Hepatocyte (in vitro differentiated cells): ENCODE measurements around the gene WDR59.

Experiments used
- EZH2 ChIP-seq: fragments of 200-600 bp; sonication (generic); IDR thresholded peaks from 2 replicates; pipeline ENCODE4 v1.6.1; 2016; ENCODE audit warnings: antibody characterized with exemption, mild to moderate bottlenecking, borderline replicate concordance
- EZH2phosphoT487 ChIP-seq: fragments of 200-600 bp; sonication (generic); IDR thresholded peaks from one replicate; pipeline ENCODE4 v1.6.1; 2018; ENCODE audit warnings: antibody characterized with exemption, mild to moderate bottlenecking, low read depth, moderate library complexity; ENCODE audit not compliant: unreplicated experiment, severe bottlenecking
- TF ChIP-seq, protein P1 (sequence below): fragments of 200-600 bp; sonication (generic); IDR thresholded peaks from 2 replicates; pipeline ENCODE4 v1.5.1; 2016; ENCODE audit warnings: antibody characterized with exemption, mild to moderate bottlenecking; ENCODE audit not compliant: poor library complexity

DNA sequence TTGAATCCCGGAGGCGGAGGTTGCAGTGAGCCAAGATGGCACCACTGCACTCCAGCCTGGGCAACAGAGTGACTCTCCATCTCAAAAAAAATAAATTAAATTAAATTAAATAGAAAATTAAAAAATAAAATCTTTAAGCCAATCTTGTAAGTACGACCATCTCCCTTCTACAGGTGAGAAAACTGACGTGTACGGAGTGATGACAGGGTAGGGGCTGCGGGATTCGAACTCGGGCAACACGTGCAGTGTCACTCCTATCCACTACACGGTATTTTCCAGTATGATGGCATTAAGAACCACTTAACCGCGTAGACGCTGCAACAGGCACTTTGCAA is 762 bp downstream of the WDR59 start:
- TF ChIP-seq, protein P1, sequence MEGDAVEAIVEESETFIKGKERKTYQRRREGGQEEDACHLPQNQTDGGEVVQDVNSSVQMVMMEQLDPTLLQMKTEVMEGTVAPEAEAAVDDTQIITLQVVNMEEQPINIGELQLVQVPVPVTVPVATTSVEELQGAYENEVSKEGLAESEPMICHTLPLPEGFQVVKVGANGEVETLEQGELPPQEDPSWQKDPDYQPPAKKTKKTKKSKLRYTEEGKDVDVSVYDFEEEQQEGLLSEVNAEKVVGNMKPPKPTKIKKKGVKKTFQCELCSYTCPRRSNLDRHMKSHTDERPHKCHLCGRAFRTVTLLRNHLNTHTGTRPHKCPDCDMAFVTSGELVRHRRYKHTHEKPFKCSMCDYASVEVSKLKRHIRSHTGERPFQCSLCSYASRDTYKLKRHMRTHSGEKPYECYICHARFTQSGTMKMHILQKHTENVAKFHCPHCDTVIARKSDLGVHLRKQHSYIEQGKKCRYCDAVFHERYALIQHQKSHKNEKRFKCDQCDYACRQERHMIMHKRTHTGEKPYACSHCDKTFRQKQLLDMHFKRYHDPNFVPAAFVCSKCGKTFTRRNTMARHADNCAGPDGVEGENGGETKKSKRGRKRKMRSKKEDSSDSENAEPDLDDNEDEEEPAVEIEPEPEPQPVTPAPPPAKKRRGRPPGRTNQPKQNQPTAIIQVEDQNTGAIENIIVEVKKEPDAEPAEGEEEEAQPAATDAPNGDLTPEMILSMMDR, result no peak
- TF ChIP-seq EZH2 (no peak), EZH2phosphoT487 (no peak)
